DND-41 (cell line): ENCODE results near the gene TNFRSF14.

Source experiments
- EZH2 ChIP-seq: IDR thresholded peaks from 3 replicates; pipeline ENCODE4 v1.6.1; 2012; ENCODE audit warnings: borderline replicate concordance, low read depth, mild to moderate bottlenecking, moderate library complexity, low read length, inconsistent platforms; ENCODE audit not compliant: severe bottlenecking
- TF ChIP-seq, protein P1 (sequence below): IDR thresholded peaks from 2 replicates; pipeline ENCODE4 v1.5.1; 2012; ENCODE audit warnings: borderline replicate concordance, low read length, moderate library complexity, mild to moderate bottlenecking; ENCODE audit not compliant: poor library complexity, severe bottlenecking; ENCODE audit errors: extremely low read depth

DNA sequence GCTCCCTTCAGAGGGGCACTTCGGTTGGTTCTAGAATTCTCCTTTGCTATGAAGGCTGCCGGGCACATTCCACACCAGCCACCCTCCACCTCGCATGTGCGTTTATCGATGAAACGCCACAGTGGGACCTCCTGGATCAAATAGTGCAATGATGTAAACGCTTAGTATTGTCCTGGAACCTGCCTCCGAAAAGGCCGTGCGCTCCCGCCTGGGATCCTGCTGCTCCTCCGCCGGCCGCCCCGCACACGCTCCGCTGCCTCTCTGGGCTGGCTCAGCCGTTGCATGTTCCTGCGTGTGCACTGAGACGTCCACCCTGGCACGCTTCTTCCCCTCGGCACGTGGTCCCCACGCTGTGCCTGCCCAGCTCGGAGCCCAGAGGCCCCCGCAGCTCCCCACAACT is 4.0 kb upstream of the TNFRSF14 start:
- no peak for TF ChIP-seq EZH2
- TF ChIP-seq, protein P1, sequence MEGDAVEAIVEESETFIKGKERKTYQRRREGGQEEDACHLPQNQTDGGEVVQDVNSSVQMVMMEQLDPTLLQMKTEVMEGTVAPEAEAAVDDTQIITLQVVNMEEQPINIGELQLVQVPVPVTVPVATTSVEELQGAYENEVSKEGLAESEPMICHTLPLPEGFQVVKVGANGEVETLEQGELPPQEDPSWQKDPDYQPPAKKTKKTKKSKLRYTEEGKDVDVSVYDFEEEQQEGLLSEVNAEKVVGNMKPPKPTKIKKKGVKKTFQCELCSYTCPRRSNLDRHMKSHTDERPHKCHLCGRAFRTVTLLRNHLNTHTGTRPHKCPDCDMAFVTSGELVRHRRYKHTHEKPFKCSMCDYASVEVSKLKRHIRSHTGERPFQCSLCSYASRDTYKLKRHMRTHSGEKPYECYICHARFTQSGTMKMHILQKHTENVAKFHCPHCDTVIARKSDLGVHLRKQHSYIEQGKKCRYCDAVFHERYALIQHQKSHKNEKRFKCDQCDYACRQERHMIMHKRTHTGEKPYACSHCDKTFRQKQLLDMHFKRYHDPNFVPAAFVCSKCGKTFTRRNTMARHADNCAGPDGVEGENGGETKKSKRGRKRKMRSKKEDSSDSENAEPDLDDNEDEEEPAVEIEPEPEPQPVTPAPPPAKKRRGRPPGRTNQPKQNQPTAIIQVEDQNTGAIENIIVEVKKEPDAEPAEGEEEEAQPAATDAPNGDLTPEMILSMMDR: no peak
